GM18505 (cell line): Measurements from ENCODE around the gene RAD52.
"Not testable (repeated sequence)": the region's sequence is repeated elsewhere in the genome, so short reads cannot be mapped to it uniquely, and the experiment has no call there.

Source experiments
- ATAC-seq: cut with Tn5 transposase; IDR thresholded peaks from one replicate; pipeline ENCODE4 v1.9.1; 2021; ENCODE audit not compliant: unreplicated experiment
- POLR2A ChIP-seq: IDR thresholded peaks from 4 replicates; pipeline ENCODE4 v1.6.1; 2011; ENCODE audit warnings: borderline replicate concordance; ENCODE audit not compliant: insufficient read depth, insufficient read length; ENCODE audit errors: extremely low read depth

RAD52 gene

GRCh38 chr12:946631-947030 is 2.9 kb downstream of the RAD52 start:
- no peak for ATAC-seq
- no peak for TF ChIP-seq POLR2A

DNA sequence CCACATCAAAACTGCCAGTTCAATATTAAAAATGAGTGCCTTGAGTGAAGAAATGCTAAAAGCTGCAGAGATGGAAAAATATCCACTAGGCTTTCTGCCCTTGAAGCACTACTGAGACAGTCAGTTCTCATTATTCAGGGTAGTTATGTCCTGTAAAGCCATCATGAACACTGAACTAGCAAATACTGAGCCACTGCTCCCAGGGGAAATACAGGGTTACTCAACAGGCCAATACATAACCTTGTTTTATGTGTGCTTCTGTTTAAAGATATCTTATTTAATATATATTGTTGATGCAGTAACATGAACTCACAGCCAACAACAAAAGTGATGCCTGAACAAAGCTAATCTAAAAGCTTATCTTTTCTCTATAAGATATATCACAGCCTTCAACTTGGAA is 3.3 kb downstream of the RAD52 start:
- TF ChIP-seq POLR2A = no peak
- no peak for ATAC-seq

DNA sequence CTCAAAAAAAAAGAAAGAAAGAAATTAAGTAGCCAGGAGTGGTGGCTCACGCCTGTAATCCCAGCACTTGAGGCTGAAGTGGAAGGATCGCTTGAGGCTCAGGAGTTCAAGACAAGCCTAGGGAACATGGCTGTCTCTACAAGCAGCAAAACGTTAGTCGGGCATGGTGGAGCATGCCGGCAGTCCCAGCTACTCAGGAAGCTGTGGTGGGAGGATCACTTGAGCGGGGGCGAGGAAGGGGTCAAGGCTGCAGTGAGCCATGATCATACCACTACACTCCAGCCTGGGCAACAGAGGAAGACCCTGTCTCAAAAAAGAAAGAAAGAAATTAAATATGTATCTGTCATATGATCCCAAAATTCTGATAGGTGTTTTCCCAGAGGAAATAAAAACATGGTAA is 5.3 kb downstream of the RAD52 start:
- TF ChIP-seq POLR2A = no peak
- no peak for ATAC-seq

DNA sequence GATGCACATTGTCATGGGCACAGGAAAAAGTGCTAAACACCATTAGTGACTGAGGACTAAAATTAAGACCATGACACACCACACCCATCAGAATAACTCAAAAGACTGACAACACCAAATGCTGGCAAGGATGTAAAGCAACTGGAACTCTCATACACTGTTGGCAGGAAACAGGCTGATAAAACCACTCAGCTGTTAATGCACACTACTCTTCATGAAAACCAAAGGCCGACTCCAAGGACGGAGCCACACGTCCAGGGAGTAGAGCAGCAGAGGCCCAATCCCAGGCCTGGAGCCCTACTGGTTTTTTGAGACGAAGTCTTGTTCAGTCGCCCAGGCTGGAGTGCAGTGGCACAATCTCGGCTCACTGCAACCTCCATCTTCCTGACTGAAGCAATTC is 6.4 kb downstream of the RAD52 start:
- ATAC-seq = no peak
- TF ChIP-seq POLR2A = no peak

- no peak for ATAC-seq
These were observed 10.7 kb downstream of the RAD52 start for GRCh38 chr12:938810-939209.

GRCh38 chr12:936377-937345 is 12.8 kb downstream of the RAD52 start:
- no peak for ATAC-seq
- no peak for TF ChIP-seq POLR2A

More at GRCh38 chr12:938810-939209, 10.7 kb downstream of the RAD52 start:
- no peak for TF ChIP-seq POLR2A

DNA sequence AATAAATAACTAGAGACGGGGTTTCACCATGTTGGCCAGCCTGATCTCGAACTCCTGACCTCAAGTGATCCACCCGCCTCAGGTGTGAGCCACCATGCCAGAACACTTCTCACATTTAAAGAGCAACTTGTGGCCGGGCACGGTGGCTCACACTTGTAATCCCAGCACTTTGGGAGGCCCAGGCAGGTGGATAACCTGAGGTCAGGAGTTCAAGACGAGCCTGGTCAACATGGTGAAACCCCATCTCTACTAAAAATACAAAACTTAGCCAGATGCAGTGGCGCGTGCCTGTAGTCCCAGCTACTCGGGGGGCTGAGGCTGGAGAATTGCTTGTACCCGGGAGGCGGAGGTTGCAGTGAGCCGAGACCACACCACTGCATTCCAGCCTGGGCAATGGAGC is 13.6 kb downstream of the RAD52 start:
- not testable (repeated sequence) for ATAC-seq

DNA sequence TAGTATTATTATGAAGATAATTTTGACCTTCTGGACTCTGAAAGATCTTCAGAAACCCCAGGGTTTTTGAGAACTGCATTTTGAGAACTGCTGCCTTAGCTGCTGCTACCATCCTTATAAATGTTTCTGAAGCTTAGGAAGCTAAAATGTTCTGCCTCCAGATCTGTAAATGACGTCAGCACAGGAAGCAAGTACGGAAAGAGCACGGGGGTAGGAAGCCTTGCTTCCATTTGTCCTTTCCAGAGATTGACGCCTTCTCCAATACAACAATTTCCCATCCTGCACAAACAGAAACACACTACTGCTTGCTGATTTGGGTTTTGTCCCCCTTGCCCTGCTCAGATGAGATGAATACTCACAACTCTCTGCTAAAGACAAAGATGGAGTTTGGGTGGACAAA is 17.9 kb downstream of the RAD52 start:
- ATAC-seq = no peak
- no peak for TF ChIP-seq POLR2A

GRCh38 chr12:931060-931459 is 18.4 kb downstream of the RAD52 start:
- ATAC-seq = no peak
- no peak for TF ChIP-seq POLR2A

GRCh38 chr12:926641-927040 is 22.9 kb downstream of the RAD52 start:
- TF ChIP-seq POLR2A = no peak
- no peak for ATAC-seq

- ATAC-seq = no peak
These were observed 27.2 kb downstream of the RAD52 start for GRCh38 chr12:922285-922684.

DNA sequence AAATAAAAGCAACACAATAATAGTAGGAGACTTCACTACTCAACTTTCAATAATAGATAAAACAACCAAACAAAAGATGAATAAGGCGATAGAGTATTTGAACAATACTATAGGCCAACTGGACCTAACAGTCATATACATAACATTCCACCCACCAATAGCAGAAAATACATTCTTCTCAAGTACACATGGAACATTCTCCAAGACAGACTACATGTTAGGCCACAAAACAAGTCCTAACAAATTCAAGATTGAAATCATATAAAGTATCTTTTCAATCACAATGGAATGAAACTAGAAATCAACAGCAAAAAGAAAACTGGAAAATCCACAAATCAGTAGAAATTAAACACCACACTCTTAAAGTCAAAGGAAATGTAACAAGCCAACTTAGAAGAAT is 28.8 kb downstream of the RAD52 start:
- no peak for TF ChIP-seq POLR2A
- no peak for ATAC-seq

More at GRCh38 chr12:922285-922684, 27.2 kb downstream of the RAD52 start:
- no peak for TF ChIP-seq POLR2A

DNA sequence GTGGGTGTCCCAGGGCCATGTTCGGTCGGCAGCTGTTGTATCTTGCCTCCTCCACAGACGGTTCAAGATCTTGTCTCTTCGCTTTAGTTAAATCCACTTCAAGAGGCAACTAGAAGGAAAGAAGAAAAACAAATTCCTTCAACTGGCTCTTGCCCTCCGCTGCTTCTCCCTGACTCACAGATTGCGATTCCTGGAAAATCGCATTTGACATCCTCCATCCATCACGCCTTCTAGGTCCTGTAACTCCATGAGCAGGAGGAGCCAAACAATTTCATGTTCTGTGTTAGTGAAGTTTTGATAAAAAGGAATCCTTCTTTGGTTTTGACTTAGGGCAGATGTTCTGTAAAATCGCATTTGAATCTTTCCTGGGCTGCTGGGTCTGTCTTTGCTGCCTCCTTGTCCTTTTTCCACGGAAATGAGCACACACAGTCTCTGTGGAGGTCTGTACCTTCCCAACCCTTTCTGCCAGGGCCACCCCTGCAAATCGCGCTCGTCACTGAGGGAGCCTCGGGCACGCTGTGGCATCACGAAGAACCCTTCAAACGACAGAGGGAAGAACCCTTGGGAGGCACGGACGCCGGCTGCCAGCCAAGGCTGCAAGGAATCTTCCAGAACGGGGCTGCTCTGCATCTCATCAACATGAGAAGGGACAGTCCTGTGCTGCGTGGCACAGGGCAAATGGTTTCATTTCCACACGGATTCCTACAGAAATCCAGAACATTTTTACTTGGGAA is 32.6 kb downstream of the RAD52 start:
- no peak for TF ChIP-seq POLR2A
- no peak for ATAC-seq

- no peak for ATAC-seq
- no peak for TF ChIP-seq POLR2A
These were observed 33.3 kb downstream of the RAD52 start for GRCh38 chr12:916240-916639.
